T-helper 2 cell treated with Interferon-gamma antibody and Interleukin-4, amounts not matched to agents 5 μg/mL and 100 μg/mL, for 36 hours (primary cell): ENCODE data around the gene MAST4.

ENCODE experiments used
- DNase-seq: peaks from one replicate; pipeline ENCODE4 v3.0.0; 2021; ENCODE audit warnings: low spot score
- H3K27ac Mint-ChIP-seq: one replicate; pipeline ENCODE4 v1.8.0; 2021; ENCODE audit warnings: mild to moderate bottlenecking, mixed read lengths
- H3K27me3 Mint-ChIP-seq: one replicate; pipeline ENCODE4 v1.8.0; 2021; ENCODE audit warnings: low read depth, mixed read lengths
- H3K36me3 Mint-ChIP-seq: one replicate; pipeline ENCODE4 v1.8.0; 2021; ENCODE audit warnings: low read depth, mixed read lengths
- H3K4me1 Mint-ChIP-seq: one replicate; pipeline ENCODE4 v1.8.0; 2021; ENCODE audit warnings: low read depth, mixed read lengths
- H3K4me3 Mint-ChIP-seq: one replicate; pipeline ENCODE4 v1.8.0; 2022; ENCODE audit warnings: mild to moderate bottlenecking, moderate library complexity, mixed read lengths
- H3K9me3 Mint-ChIP-seq: one replicate; pipeline ENCODE4 v1.8.0; 2021; ENCODE audit warnings: mixed read lengths

MAST4 gene

DNA sequence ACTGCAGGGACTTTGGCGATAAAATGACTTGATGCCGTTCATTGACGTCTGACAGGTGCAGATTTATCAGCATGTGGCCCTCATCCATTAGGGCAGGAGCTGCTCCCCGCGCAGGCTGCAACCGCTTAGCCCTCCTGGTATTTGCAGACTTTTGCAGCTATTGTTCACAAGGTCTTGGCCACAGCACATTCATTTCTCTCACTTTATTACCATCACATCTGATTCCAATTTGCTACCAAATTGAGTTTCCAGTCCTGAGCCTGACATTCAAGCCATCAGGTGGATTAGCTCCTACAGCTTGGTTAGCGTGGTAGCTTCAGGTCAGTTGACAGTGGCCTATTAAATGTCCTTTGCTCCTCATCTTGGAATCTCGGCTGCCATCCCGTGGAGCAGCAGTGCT is 301.2 kb downstream of the MAST4 start:
- no peak overlapping the region for H3K4me3 Mint-ChIP-seq

DNA sequence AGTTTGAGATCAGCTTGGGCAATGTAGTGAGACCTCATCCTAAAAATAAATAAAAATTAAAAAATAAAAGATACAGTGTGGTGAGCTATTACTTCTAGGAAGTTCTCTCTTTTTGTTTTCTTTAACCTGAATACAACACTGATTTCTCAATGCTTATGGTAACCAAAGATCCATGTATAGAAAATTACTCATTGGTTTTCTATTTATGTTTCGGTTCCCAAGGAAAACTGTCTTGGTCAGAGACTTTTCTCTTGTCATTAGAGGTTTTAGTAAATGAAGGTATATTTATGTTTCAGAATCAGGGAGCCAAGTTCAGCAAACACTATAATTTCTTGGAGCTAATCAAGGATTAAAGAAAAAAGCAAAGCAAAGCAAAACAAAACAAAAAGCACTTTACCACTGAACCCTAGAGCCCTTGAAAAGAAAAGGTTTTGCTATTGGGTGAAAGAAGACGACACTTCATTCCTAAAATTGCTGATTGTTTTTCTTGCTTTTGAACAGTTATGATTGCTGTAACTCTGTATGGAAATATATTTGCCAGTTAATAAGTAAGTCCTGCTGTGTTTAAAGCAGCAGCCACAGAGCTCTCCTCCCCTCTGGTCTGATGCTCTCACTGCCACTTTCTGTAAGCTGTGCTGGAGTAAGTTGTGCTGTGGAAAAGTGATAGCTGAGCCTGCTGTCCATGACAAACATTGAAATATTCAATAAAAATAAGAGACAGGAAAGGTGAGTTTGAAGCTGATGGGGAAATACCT is 302.2 kb downstream of the MAST4 start:
- Mint-ChIP-seq H3K4me3 (no peak overlapping the region), H3K27ac (no peak overlapping the region), H3K27me3 (peaks cover 23% of the 10 kb centered on the region), H3K4me1 (no peaks in the 10 kb centered on the region), H3K36me3 (no peaks in the 10 kb centered on the region), H3K9me3 (no peaks in the 10 kb centered on the region)
- no peak for DNase-seq

More for the DNA sequence above, 301.2 kb downstream of the MAST4 start:
- no peaks in the 10 kb centered on the region for H3K36me3 Mint-ChIP-seq
- DNase-seq = no peak
- H3K27ac Mint-ChIP-seq = no peak overlapping the region
- H3K4me1 Mint-ChIP-seq = peaks cover 4% of the 10 kb centered on the region
- peaks cover 24% of the 10 kb centered on the region for H3K27me3 Mint-ChIP-seq
- no peaks in the 10 kb centered on the region for H3K9me3 Mint-ChIP-seq

DNA sequence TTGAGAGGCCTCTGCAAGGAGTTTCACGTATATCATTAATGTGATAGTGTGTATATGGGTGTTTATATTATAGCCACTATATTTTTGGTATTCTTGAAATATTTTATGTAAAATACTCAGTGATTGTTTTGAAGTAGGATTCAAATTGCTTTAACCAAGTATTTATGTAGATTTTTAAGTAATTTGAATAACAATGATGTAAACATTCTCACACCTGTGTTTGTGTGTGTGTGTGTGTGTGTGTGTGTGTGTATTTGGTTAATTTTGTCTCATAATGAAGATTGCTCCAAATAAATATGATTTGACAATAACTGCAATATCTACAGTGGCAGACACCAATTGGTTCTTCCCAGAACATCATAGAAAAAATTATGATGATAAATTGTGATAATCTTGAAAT is 307.0 kb downstream of the MAST4 start:
- Mint-ChIP-seq H3K4me1 (no peaks in the 10 kb centered on the region), H3K9me3 (no peaks in the 10 kb centered on the region), H3K36me3 (no peaks in the 10 kb centered on the region), H3K4me3 (no peak overlapping the region), H3K27me3 (peaks cover 17% of the 10 kb centered on the region), H3K27ac (no peak overlapping the region)
- DNase-seq = no peak

DNA sequence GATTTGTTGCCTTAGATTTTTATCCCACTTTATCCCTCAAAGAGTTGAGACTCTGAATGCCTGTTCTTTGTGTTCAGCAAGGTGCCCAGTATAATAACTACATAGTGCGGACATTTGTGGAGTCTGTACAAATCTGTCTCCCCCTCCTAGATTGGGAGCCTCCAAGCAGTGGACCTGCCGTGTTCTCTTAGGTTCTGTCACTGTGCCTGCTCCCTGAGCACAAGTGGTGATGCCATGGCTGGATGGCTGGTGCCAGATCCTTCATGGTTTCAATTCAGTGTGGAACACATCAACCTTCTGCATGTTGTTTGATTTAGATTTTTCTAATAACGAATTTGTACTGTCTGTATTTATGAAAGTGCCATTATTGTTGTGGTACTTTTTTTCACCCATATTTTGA is 307.5 kb downstream of the MAST4 start:
- no peak overlapping the region for H3K27ac Mint-ChIP-seq
- H3K9me3 Mint-ChIP-seq = no peaks in the 10 kb centered on the region
- H3K27me3 Mint-ChIP-seq = peaks cover 18% of the 10 kb centered on the region
- H3K4me3 Mint-ChIP-seq = no peak overlapping the region
- no peaks in the 10 kb centered on the region for H3K36me3 Mint-ChIP-seq
- no peaks in the 10 kb centered on the region for H3K4me1 Mint-ChIP-seq
- no peak for DNase-seq

DNA sequence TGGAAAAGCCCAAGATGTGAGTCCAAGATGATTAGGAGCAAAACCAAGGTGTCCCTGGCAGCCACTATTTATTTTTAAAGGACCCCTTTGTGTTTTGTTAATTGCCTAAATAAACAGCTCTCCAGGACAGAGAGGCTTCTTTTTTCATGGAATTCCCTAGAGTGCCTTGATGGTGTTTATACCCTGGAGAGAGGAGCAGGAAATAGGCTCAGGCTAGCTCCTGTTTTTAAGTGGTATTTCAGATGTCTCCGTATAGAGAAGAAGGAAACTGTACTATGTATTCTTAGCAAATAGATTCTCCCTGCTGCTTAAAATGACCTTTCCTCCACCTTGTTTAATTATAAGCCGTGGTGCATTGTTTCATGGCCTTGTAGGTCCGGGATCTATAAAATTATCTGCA is 308.0 kb downstream of the MAST4 start:
- Mint-ChIP-seq H3K4me3 (no peak overlapping the region), H3K27me3 (peaks cover 18% of the 10 kb centered on the region), H3K36me3 (no peaks in the 10 kb centered on the region), H3K9me3 (no peaks in the 10 kb centered on the region), H3K27ac (no peak overlapping the region), H3K4me1 (no peaks in the 10 kb centered on the region)
- DNase-seq = no peak

DNA sequence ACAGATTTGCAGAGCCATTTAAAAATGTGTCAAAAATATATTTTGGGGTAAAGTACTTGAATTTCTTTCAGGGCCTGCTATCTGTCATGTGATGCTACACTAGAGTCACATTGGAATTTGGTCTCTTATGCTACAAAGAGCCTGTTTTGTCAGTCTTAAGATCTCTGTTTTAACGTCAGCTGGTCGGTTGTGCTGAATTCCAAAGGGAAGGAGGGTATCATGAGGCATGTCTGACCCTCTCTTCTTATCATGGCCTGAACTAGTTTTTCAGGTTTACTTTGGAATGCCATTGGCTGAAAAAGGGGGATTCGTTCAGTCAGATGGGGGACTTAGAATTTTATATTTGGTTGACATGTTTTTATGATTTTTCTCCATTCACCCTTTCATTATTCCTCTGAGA is 309.8 kb downstream of the MAST4 start:
- Mint-ChIP-seq H3K36me3 (no peaks in the 10 kb centered on the region), H3K27ac (no peak overlapping the region)

DNA sequence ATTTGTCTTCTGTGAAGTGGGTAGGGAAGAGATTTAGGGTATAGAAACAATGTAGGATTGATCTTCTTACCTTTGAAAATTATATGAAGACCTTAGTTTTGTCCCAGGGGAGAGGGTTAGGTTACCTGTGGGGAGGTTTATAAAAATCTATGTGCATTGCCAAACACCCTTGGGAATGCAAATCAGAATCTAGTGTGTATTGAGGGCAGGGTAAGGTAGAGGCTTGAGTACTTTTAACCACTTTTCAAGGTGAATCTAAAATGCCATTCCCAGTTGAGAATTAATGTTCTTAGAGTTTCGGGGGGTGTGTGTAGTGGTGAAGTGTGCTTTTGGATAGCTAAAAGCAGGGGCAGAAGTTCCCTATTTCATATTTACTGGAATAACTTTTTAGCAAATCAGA is 312.0 kb downstream of the MAST4 start:
- no peaks in the 10 kb centered on the region for H3K9me3 Mint-ChIP-seq
- no peak overlapping the region for H3K27ac Mint-ChIP-seq
- peaks cover 5% of the 10 kb centered on the region for H3K27me3 Mint-ChIP-seq
- H3K4me1 Mint-ChIP-seq = no peaks in the 10 kb centered on the region
- no peak overlapping the region for H3K4me3 Mint-ChIP-seq
- no peak for DNase-seq
- no peaks in the 10 kb centered on the region for H3K36me3 Mint-ChIP-seq

More for the DNA sequence above, 309.8 kb downstream of the MAST4 start:
- Mint-ChIP-seq H3K27me3 (peaks cover 8% of the 10 kb centered on the region), H3K9me3 (no peaks in the 10 kb centered on the region), H3K4me3 (no peak overlapping the region), H3K4me1 (no peaks in the 10 kb centered on the region)
- no peak for DNase-seq

DNA sequence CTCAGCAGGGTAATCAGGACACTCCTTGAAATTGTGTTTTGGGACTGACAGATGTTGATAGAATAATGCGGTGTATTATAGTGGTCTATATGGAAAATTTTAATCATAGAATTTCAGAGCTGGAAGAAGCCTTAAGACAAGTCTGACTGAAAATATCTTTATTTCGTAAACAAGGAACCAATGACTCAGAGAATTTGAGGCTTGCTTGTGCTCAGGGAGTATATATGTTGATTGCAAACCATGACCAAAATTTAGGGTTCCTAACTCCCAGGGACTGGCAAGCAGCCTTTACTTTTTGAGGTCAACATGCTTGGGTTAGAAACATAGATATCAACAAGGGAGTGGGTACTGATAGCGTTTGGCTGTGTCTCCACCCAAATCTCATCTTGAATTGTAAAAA is 313.2 kb downstream of the MAST4 start:
- Mint-ChIP-seq H3K4me3 (no peak overlapping the region), H3K27ac (no peak overlapping the region), H3K9me3 (no peaks in the 10 kb centered on the region), H3K36me3 (no peaks in the 10 kb centered on the region), H3K27me3 (peaks cover 7% of the 10 kb centered on the region), H3K4me1 (no peaks in the 10 kb centered on the region)
- DNase-seq = no peak

DNA sequence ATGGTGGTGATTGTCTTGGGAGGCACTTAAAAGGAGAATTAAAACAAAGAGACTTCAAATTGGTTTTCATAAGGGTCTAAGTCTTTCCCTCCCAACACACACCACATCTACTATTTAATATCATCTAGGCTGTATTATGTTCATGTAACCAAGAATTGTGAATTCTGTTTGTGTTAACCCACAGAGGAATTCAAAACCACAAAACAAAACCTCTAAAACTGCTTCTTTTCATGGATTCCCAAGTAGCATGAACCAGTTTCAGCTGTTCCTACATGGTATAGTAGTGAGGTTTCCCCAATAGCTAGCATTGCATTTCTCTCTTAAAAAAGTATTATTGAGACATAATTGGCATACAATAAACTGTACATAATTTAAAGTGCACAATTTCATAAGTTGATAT is 316.6 kb downstream of the MAST4 start:
- DNase-seq = no peak
- H3K27me3 Mint-ChIP-seq = peaks cover 7% of the 10 kb centered on the region
- H3K4me3 Mint-ChIP-seq = no peak overlapping the region
- H3K4me1 Mint-ChIP-seq = no peaks in the 10 kb centered on the region
- H3K27ac Mint-ChIP-seq = no peak overlapping the region
- H3K36me3 Mint-ChIP-seq = no peaks in the 10 kb centered on the region
- no peaks in the 10 kb centered on the region for H3K9me3 Mint-ChIP-seq

DNA sequence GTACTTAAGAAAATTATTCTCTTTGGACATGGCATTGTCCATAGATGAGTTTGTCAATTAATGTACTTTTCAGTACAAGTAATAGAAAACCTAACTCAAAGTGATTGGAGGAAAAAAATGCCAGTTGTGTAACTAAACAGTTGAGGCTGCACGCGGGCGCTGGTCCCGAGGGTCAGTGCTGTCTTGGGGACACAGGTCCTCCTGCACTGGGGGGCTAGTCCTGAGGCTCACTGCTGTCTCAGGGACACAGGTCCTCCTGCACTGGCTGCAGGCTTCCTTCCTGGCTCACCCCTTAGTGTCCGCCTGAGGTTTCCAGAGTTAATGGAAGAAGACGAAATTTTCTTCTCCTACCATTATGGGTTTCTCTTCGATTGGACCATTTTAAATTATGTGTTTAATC is 319.3 kb downstream of the MAST4 start:
- DNase-seq = no peak
- Mint-ChIP-seq H3K4me1 (no peaks in the 10 kb centered on the region), H3K36me3 (no peaks in the 10 kb centered on the region), H3K9me3 (no peaks in the 10 kb centered on the region), H3K4me3 (no peak overlapping the region), H3K27ac (no peak overlapping the region), H3K27me3 (peaks cover 4% of the 10 kb centered on the region)

DNA sequence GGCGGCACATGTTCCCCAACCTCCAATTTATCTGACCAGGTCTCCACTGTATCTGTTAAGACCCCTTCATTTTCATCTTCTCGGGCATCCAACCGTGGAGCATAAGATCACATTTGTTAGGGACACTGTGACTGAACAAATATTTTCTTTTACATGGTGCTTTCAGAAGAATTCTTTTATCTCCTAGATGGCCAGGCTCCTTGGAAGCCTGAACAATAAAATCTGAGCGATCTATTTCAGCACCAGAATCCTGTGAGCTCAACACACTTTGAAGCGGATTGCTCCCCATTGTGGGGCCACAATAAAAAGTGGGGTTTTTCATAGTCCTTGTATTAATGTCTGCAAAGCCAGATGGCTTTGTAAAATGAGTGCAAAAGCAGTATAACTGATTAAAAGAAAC is 326.7 kb downstream of the MAST4 start:
- no peak for DNase-seq
- H3K9me3 Mint-ChIP-seq = no peaks in the 10 kb centered on the region
- peaks cover 10% of the 10 kb centered on the region for H3K27me3 Mint-ChIP-seq
- H3K4me1 Mint-ChIP-seq = no peaks in the 10 kb centered on the region
- H3K4me3 Mint-ChIP-seq = no peak overlapping the region
- no peak overlapping the region for H3K27ac Mint-ChIP-seq
- no peaks in the 10 kb centered on the region for H3K36me3 Mint-ChIP-seq

DNA sequence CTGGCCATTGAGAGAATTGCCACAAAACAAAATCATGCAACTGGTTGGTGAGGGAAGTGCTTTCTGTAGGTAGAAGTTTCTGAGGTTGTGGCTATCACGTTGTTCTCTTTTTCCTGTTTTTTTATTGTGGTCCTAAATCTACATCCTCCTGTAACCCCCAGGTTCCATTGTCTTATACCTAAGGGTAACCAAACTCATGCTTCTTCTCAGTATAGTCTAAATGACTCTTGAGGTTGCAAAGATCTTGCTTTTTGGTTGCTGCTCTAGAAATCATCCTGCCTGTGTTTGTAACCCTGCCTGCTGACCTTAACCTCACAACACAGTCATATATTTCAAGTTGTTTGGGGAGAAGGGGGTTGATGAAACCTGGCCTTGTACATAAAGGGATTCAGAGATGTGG is 327.3 kb downstream of the MAST4 start:
- no peaks in the 10 kb centered on the region for H3K9me3 Mint-ChIP-seq
- DNase-seq = no peak
- H3K4me1 Mint-ChIP-seq = no peaks in the 10 kb centered on the region
- no peak overlapping the region for H3K27ac Mint-ChIP-seq
- H3K4me3 Mint-ChIP-seq = no peak overlapping the region
- no peaks in the 10 kb centered on the region for H3K36me3 Mint-ChIP-seq
- peaks cover 10% of the 10 kb centered on the region for H3K27me3 Mint-ChIP-seq

DNA sequence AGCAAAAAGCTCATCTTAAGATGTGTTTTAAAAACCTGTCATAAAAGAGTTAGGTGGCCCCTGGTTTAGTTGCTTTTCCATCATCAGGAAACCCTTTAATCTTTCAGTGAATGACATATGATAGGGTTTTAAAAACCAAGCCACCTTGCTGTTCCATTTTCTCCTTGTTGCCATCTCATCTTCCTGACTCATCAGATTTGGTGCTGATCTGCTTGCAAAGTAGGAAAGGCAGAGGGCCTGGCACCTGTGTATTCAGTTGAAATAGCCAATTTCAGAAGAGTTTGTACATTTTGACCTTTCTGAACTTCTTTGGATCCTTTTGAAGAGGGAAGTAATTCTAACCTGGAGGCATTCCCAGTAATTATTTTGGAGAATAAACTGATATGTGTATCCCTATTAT is 327.7 kb downstream of the MAST4 start:
- Mint-ChIP-seq H3K27ac (no peak overlapping the region), H3K27me3 (peaks cover 10% of the 10 kb centered on the region), H3K4me1 (no peaks in the 10 kb centered on the region), H3K9me3 (no peaks in the 10 kb centered on the region), H3K36me3 (no peaks in the 10 kb centered on the region), H3K4me3 (no peak overlapping the region)
- no peak for DNase-seq

DNA sequence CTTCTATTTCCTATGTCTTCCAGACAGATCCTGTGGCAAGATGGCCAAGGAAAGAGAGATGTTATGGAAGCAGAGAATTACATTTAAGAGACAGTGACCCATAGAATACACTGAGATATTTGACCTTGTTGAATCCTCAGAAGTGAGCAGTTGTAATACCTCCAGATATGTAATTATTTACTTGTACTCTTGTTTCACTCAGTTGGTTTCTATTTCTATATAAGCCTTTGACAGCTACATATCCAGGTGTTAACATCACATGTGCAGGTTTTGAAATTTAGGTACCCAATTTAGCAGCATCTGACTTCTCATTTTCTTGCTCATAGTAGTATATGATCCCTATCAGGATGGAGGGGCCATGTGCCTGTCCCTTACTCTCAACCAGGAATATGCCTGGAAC is 330.9 kb downstream of the MAST4 start:
- H3K27ac Mint-ChIP-seq = no peak overlapping the region
- H3K9me3 Mint-ChIP-seq = no peaks in the 10 kb centered on the region
- peaks cover 15% of the 10 kb centered on the region for H3K27me3 Mint-ChIP-seq
- DNase-seq = no peak
- no peaks in the 10 kb centered on the region for H3K4me1 Mint-ChIP-seq
- no peak overlapping the region for H3K4me3 Mint-ChIP-seq
- no peaks in the 10 kb centered on the region for H3K36me3 Mint-ChIP-seq

DNA sequence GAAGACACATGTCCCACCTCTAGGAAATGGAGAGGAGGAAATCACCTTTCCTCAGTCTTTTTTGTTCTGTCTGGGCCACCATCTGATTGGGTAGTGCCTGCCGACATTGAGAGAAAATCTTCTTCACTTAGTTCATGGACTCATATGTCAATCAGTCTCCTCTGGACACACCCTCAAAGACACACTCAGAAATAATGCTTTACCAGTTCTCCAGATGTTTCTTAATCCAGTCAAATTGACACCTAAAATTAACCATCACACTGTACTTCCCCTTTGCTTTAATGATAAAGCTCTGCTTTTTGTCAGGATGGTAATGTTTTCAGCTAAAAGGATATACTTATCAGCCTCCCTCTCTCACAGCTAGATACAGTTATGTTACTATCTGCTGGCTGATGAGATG is 333.1 kb downstream of the MAST4 start:
- Mint-ChIP-seq H3K4me1 (no peaks in the 10 kb centered on the region), H3K9me3 (no peaks in the 10 kb centered on the region), H3K4me3 (no peak overlapping the region), H3K27me3 (peaks cover 18% of the 10 kb centered on the region), H3K36me3 (no peaks in the 10 kb centered on the region), H3K27ac (no peak overlapping the region)
- no peak for DNase-seq
